ENCODE measurements around the gene GRN. TPM values are rescaled to one million over a fixed set of nuclear protein-coding genes. Genes with fewer than 3 reads are reported as not detected.
A peak's percentile ranks its signal among the peaks of the same experiment; 100 is the strongest.

GRN gene
- total and polyA plus RNA-seq, 2 of the 13 experiments (the other 11 are each of a cell fraction or from before 2014, with no cell fraction given): 86.6 to 143 TPM

GRCh38 chr17:44335564-44335963 is 9.5 kb upstream of the GRN start (continued):
- TF ChIP-seq, protein P1, sequence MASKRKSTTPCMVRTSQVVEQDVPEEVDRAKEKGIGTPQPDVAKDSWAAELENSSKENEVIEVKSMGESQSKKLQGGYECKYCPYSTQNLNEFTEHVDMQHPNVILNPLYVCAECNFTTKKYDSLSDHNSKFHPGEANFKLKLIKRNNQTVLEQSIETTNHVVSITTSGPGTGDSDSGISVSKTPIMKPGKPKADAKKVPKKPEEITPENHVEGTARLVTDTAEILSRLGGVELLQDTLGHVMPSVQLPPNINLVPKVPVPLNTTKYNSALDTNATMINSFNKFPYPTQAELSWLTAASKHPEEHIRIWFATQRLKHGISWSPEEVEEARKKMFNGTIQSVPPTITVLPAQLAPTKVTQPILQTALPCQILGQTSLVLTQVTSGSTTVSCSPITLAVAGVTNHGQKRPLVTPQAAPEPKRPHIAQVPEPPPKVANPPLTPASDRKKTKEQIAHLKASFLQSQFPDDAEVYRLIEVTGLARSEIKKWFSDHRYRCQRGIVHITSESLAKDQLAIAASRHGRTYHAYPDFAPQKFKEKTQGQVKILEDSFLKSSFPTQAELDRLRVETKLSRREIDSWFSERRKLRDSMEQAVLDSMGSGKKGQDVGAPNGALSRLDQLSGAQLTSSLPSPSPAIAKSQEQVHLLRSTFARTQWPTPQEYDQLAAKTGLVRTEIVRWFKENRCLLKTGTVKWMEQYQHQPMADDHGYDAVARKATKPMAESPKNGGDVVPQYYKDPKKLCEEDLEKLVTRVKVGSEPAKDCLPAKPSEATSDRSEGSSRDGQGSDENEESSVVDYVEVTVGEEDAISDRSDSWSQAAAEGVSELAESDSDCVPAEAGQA (IDR thresholded peaks at IDR 0.05; ENCODE audit: low read depth): no peak
- TF ChIP-seq, protein P1 (CRISPR knock-in tag; IDR thresholded peaks at IDR 0.05; ENCODE audit: borderline replicate concordance): no peak
- TF ChIP-seq CAMTA2 (CRISPR knock-in tag; IDR thresholded peaks at IDR 0.05; ENCODE audit: borderline replicate concordance): no peak
- TF ChIP-seq HNF4A (CRISPR knock-in tag; IDR thresholded peaks at IDR 0.05): peak; percentile 32
- TF ChIP-seq FOXP4 (CRISPR knock-in tag; IDR thresholded peaks at IDR 0.05): peak; percentile 51; the same call in 1 of the 2 replicates
- TF ChIP-seq, protein P2, sequence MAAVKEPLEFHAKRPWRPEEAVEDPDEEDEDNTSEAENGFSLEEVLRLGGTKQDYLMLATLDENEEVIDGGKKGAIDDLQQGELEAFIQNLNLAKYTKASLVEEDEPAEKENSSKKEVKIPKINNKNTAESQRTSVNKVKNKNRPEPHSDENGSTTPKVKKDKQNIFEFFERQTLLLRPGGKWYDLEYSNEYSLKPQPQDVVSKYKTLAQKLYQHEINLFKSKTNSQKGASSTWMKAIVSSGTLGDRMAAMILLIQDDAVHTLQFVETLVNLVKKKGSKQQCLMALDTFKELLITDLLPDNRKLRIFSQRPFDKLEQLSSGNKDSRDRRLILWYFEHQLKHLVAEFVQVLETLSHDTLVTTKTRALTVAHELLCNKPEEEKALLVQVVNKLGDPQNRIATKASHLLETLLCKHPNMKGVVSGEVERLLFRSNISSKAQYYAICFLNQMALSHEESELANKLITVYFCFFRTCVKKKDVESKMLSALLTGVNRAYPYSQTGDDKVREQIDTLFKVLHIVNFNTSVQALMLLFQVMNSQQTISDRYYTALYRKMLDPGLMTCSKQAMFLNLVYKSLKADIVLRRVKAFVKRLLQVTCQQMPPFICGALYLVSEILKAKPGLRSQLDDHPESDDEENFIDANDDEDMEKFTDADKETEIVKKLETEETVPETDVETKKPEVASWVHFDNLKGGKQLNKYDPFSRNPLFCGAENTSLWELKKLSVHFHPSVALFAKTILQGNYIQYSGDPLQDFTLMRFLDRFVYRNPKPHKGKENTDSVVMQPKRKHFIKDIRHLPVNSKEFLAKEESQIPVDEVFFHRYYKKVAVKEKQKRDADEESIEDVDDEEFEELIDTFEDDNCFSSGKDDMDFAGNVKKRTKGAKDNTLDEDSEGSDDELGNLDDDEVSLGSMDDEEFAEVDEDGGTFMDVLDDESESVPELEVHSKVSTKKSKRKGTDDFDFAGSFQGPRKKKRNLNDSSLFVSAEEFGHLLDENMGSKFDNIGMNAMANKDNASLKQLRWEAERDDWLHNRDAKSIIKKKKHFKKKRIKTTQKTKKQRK (IDR thresholded peaks at IDR 0.05; ENCODE audit: low read length): no peak
- peak; percentile 63 for TF ChIP-seq ZNF629 (CRISPR knock-in tag; conservative IDR thresholded peaks at IDR 0.05)
- no peak for TF ChIP-seq ZNF569 (CRISPR knock-in tag; IDR thresholded peaks at IDR 0.05; ENCODE audit: borderline replicate concordance)
- TF ChIP-seq HDAC6 (IDR thresholded peaks at IDR 0.05; ENCODE audit: low read depth, low read length): no peak
- no peak for TF ChIP-seq ZNF44 (CRISPR knock-in tag; IDR thresholded peaks at IDR 0.05)
- no peak for TF ChIP-seq ZNF20 (CRISPR knock-in tag; IDR thresholded peaks at IDR 0.05)
- TF ChIP-seq CHD4 (IDR thresholded peaks at IDR 0.05; ENCODE audit: borderline replicate concordance, low read length): no peak
- no peak for TF ChIP-seq ZNF557 (CRISPR knock-in tag; IDR thresholded peaks at IDR 0.05)
- no peak for TF ChIP-seq FOXP1 (IDR thresholded peaks at IDR 0.05)
- peak; percentile 53 for TF ChIP-seq FOXP1 (CRISPR knock-in tag; IDR thresholded peaks at IDR 0.05)
- TF ChIP-seq, protein P3, sequence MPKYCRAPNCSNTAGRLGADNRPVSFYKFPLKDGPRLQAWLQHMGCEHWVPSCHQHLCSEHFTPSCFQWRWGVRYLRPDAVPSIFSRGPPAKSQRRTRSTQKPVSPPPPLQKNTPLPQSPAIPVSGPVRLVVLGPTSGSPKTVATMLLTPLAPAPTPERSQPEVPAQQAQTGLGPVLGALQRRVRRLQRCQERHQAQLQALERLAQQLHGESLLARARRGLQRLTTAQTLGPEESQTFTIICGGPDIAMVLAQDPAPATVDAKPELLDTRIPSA (CRISPR knock-in tag; IDR thresholded peaks at IDR 0.05; ENCODE audit: borderline replicate concordance): no peak
- TF ChIP-seq GATAD2A (CRISPR knock-in tag; IDR thresholded peaks at IDR 0.05): 0 out of 2 replicates have a peak, but pooled peaks have one; percentile 15
